GM21515 (cell line): Measurements from ENCODE around the gene CYB5R3.
"Not testable (repeated sequence)": the region's sequence is repeated elsewhere in the genome, so short reads cannot be mapped to it uniquely, and the experiment has no call there.

Source experiments
- ATAC-seq: cut with Tn5 transposase; IDR thresholded peaks from one replicate; pipeline ENCODE4 v1.9.1; 2021; ENCODE audit not compliant: unreplicated experiment

The CYB5R3 gene

DNA sequence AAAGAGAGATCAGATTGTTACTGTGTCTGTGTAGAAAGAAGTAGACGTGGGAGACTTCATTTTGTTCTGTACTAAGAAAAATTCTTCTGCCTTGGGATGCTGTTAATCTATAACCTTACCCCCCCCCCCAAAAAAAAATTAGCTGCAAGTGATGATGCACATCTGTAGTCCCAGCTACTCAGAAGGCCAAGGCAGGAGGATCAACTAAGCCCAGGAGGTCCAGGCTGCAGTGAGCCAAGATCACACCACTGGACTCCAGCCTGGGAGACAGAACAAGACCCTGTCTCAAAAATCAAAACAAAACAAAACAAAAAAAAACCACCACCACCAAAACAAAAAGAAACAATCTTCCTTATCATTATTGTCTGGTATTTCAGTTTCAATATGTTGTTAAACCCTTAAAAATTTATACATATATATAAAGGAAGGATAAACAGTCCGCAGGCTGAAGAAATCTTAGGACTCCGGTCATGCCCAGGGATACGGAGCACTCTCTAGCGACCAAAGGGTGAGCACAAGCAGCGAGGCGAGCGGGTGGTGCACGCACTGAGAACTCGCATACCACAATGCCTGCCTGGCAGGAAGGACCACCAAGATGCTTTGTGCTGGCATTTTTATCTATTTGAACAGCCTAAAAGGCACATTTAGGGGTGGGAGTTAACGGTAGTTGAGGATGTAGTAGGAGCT, 40.9 kb downstream of the CYB5R3 start:
- no peak for ATAC-seq

DNA sequence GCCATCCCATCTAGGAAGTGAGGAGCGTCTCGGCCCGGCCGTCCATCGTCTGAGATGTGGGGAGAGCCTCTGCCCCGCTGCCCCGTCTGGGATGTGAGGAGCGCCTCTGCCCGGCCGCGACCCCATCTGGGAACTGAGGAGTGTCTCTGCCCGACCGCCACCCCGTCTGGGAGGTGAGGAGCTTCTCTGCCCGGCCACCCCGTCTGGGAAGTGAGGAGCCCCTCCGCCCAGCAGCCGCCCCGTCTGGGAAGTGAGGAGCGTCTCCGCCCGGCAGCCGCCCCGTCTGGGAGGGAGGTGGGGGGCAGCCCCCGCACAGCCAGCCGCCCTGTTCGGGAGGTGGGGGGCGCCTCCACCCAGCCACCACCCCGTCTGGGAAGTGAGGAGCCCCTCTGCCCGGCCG, 41.6 kb downstream of the CYB5R3 start:
- not testable (repeated sequence) for ATAC-seq

DNA sequence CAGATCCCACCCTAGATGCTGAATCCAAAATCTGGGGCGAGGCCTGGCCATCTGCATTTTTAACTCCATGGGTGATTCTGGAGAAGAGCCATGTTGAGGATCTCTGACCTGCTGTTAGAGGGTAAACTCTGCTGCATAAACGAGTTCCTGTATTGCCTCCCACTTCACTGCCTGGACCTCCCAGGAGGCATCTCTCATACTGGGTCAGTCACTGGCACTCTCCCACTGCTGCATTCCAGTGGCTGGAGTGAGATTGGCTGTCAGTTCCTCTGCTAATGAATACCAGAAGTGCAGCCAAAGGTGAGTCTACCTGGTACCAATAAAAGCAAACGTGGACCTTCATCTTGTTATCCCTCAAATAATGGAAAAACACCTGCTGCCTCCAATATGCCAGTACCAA, 44.8 kb downstream of the CYB5R3 start:
- no peak for ATAC-seq

DNA sequence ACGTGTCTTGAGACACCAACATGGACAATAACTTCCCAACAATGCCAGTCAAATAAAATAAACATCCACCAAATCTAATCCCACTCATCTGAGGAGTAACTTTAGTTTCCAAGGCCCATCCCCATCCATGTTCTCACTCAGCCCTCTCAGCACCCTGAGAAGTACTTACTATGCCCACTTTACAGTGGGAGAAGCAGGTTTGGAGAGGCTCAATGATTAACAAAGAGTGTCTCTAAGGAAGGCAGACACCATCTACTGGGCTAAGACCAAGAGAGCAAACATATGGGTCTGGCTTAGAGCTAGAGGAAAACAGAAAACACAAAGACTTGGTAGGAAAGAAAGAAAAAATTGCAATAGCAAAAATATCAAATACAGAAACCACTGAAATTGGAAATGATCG, 45.8 kb downstream of the CYB5R3 start:
- no peak for ATAC-seq

DNA sequence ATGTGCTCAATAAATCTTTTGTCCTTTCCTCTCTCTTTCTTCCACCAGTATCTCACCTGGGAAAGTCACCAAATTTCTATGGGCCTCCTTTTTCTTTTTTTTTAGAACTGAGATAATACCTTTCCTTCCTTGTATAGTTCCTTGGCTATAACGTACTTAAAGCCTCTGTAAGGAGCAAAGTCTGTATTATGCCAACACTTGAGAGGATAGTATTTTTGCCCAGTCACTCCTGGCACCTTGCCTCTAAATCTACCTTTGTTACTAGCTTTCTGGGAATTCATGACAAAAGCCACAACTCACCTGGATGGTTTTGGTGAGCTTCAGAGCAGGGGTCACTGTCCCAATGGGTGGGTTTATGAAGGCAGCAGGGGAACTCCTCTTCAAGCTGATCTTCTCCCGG, 46.7 kb downstream of the CYB5R3 start:
- no peak for ATAC-seq

DNA sequence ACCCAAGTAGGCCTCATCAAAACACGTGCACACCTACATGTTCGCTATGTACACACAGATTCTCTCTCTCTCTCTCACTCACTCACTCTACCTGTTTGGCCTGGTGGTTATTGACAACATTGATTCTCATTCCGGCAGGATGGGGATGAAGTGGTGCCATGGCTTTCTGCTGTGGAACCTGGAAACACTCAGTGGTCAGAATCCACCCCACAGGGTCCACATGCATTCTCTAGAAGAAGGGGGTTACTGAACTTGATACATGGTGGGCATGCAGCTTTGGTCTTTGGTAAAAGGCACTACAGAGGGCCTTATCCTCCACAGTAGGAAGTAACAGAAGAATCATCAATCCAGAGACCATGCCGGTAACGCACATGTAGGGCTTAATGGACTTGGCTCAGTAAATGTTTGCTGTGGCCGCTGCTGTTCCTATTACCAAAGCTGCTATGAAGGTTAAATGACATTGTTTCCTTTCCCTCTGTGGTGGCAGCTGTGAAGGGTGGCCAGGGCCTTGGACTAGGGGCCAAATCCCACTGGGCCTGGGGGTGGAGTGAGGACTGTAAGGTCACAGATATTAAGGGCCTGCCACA, 47.2 kb downstream of the CYB5R3 start:
- no peak for ATAC-seq

DNA sequence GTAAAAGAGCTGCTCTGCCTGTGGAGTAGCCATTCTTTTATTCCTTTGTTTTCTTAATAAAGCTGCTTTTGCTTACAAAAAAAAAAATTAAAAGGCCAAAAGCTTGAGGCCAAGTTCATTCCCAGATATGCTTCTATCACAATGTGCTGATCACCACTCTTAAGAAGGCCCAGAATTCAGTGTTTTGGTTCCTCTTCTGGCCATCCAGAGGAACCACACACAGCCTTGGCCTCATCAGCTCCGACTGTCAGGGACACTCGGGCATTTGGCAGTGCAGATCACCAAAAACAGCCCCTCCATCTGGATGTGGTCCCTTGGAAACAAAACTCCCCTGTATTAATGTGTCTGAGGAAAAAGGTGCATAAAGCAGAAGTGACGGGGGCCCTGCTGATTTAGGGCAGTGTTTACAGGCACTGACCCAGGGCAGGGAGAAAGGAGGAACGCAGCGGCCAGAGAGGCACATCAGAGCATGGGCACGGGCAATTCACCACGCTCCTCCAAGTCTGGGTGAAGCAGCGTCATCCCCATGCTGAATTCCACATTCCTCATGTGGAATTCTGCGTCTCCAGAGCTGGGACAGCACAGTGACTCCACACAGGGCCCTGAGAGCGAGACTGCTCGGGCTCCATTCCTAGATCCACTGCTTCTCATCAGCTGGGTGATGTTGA, 52.2 kb downstream of the CYB5R3 start:
- ATAC-seq, result no peak

DNA sequence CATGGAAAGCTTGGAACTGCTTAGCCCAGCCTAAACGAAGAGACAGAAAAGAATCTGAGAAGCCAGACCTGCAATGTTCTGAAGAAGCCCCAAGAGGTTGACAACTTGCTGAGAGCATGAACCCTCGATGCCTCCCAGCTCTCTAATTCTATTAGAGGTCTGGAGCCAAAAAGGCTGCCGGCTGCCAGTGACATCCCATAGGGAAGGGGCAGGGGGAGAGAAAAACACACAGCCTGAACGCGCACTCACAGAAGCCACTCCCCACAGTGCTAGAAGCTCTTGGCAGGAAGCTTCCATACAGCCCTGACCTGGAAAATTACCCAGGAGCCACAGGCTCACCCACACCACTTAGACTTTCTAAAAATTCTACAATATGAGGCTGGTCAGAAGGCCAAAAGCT, 52.9 kb downstream of the CYB5R3 start:
- ATAC-seq, result no peak

DNA sequence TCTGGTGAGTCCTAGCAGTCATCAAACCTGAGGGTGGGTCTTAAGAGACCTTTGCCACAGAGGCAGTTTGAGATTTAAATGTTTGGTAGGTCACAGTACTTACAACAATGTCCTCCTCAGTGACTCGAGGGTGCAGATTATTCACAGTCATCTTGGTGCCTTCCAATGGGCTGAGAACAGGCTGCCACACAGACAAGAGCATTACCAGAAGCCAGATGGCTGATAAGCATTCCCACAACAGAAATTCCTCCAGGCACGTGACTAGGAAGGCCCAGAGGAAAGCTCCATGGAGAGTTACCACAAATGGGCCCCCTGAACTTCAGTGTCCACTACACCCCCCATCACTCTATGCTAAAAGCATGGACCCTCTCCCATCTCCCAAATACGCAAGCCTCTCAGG, 53.8 kb downstream of the CYB5R3 start:
- no peak for ATAC-seq

DNA sequence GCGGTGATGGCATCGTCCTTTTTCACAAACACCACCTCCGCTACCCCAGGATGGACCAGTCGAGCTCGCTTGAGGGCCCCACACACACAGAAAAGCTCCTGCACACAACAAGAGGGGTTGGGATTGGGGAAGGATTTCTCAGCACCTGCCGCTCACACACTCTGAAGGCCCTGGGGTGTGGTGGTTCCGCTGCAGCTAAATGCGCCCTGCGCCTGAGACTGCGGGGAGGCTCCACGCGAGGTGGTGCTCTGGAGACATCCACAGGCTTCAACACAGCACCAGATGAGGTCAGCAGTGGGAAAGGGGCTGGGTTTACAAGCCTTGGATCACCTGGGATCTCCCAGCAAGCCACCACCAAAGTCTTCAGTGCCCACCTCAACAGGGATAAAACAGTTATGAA, 57.2 kb downstream of the CYB5R3 start:
- ATAC-seq, result no peak

DNA sequence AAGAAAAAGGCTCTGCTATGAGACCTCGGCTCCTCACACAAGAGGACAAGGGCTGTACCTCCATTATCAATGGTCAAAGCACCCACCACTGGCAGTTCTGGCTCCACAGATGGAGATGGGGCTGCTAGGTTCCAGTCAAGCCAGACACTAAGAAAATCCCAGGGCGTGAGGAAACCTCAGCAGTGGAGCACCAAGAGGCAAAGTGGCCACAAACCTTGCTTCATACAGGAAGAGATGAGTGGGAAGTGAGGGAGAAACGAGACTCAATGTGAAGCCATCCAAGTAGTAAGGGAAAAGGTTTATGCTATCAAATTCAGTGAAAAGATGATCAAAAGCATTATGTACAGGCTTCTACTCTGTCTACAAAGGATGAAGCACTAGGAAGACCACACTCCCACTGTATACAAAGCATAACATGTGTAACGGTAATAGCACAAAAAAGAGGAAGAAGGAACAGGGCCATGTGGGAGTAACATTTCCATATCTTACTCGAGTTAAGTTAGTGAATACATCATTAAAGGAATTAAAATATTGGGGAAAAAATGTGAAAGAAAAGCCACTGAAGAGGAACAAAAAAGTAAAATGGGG, 61.5 kb downstream of the CYB5R3 start:
- ATAC-seq, result no peak

DNA sequence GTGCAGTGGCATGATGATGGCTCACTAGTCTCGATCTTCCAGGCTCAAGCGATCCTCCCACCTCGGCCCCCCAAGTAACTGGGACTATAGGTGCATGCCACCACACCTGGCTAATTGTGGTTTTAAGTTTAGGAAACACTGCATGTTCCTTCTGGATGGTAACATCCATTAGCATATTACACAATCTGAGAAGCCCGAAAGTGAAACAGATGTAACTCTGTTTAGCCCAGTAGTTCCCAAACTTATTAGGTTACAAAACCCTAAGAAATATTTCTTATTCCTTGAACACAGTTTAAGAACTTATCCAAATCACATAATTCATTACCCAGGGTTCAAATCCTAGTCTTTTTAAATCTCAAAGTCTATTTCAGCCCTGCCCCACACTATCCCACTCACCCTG, 62.8 kb downstream of the CYB5R3 start:
- no peak for ATAC-seq

DNA sequence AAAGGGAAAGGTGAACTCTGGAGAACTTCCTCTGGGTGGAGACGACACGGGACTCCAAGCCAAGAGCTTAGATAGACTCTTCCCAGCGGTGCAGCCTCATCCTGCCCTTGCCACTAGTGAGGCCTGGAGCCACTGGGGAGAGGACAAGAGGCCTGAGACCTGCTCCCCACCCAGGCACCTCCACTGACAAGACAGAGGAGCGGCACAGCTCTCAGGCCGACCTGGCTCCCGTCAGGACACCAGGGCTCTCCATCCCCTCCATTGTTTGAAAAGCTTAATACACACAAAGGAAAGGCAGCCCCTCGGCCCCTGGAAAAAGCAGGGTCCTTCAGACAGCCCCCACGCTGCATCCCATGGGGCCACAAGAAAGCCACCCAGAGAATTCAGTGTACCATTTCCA, 64.1 kb downstream of the CYB5R3 start:
- ATAC-seq, result no peak

DNA sequence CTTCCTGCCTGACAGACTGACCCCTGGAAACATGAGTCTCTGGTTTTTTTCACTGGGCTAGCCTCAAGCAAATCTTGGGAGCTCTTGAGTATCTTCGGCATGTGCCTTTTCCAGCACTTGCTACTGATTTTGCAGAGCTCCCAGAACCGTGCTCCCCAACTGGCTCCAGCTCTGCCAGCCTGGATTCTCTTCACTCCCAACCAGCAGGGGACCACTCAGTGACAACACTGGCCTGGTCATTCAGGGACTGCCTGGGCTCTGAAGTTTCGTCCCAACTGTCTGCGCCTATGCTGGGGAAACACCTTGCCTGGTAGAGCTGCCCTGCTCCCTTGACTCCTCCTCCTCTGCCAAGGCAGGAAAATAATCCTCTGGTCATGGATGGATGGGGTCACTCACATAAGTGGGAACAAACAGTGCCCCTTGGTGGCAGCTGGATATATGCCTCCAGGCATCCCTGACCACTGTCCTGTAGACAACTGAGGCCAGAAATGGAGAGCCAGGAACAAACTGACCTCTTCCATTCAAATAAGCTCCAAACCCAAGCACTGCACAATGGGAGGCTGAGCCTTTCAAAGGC, 64.7 kb downstream of the CYB5R3 start:
- no peak for ATAC-seq

DNA sequence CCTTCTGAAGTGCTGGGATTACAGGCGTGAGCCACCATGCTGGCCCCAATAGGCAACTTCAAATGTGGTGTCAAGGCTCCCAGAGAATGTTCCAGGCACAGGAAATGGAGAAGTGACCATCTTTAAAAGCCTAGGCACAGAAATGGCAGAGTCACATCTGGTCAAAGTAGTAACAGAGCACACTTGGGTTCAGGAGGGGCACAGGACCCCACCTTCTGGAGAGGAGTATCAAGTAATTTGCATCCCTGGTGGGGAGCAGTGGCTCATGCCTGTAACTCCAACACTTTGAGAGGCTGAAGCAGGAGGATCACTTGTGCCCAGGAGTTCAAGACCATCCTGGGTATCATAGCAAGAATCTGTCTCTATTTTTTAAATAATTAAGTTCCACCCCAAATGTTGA, 66.2 kb downstream of the CYB5R3 start:
- no peak for ATAC-seq

DNA sequence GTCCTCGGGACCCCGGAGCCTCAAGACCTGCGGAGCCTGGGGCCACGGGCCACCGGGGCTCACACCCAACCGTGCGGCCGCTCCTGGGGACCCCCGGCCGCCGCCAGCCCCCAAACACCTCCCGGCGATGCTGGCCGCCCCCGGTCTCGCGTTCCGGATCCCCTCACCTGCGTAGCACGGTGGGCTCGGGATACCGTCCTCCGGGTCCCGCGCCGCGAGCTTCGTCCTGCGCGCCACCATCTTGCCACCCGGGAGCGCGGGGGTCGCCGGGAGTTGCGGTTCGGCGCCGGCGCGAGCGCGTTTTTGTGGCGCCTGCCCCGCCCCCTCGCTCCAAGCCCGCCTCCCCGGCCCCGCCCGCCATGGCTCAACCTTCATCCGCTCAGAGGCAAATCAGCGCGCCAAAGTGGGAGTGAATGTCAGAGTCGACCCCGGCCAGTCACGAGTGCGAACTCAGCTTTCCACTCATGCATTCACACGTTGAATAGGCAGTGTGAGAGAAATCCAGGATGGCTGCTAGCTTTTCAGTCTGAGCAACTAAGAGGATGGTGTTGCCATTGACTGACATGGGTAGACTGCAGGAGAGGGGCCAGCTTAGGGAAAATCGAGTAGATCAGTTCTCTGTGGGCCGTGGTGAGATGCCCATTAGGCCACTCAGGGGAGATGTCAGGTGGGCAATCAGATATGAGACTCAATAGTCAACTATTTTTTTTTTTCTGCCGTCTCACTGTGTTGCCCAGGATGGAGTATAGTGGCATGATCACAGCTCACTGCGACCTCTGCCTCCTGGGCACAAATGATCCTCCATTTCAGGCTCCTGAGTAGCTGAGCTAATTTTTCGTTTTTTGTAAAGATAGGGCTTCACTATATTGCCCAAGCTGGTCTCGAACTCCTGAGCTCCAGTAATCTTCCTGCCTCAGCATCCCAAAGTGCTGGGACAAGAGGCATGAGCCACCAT, 67.2 kb downstream of the CYB5R3 start:
- ATAC-seq, result no peak

DNA sequence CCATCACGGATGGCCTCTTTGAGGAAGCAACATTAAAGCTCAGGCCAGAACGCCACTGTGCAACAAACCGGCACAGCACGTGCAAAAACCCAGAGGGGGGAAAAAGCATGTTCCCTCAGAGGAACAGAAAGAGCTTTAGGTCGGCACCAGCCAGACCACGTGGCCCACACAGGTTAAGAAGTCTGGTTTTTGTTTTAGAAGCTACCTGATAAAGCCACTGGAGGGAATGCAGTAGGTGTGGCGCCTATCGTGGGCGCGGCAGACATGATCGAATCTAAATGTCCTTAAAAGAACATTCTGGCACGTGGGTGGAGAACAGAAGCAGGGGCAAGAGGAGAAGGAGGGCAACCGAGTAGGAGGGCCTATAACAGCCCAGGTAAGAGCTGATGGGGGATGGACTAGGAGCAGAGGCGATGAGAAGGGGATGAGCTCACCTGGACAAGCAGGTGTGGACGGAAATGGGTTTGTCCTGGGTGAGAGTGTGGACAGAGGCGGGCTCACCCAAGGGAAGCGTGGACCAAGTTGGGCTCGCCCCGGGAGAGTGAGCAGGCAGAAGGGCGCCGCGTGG, 67.9 kb downstream of the CYB5R3 start:
- not testable (repeated sequence) for ATAC-seq

DNA sequence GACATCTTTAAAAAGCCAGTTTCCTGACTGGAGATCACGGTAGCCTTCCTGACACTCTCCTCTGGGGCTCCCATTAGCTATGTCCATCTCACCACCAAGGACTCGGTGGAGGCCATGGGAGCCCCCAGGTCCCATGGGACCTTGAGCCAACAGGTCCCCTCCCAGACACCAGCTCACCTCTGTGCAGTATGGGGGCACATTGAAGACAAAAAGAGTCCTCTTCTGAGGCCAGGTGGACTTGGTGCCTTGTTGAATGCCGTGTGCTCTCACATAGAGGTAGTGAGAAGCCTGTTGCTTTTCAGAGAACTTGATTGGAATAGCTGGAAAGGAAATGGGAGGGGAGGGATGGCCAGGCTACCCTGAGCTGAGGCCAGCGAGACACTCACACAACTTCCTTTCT, 69.2 kb downstream of the CYB5R3 start:
- not testable (repeated sequence) for ATAC-seq

DNA sequence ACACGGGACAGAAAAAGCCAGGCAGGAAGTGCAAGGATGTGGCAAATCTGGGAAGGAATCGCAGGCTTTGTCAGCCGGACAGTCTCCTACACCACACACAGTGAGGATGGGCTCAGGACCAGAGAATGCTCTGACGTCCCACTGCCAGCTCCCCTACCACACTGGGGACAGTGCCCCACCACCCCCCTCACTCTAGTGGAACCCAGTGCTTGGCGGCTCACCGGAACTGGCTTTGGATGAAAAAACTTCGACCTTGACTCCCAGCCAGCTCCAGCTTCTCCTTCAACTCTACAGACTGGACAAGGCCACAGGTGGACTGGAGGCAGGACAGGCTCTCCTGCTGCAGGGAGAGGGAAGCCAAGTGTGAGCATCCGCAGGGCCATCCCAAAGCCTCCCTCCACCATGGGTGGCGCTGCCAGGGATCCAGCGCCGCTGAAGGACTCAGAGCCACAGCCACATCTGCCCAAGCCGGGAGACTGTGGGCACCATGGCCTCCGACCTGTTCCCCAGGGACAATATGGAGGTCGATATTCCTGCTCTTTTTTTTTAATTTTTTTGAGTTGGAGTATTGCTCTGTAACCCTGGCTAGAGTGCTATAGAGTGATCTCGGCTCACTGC, 71.5 kb downstream of the CYB5R3 start:
- ATAC-seq, result no peak

DNA sequence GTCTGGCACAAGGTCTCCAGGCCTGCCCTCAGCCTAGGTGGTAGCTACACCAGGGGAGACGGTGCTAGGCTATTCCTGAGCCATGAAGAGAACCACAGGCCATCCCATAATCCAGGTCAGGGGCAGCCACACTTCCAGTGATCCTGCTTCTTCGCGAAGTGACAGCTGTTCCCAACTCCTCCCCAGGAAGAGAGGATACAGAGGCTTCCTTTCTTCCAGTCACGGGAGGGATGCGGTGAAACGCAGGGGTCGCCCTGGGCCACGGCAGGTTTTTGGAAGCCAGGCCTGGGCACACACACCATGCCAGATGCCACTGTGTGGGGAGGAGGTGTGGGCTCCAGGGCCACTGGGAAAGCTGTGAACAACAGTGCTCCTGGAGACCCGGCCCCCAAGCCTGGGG, 72.1 kb downstream of the CYB5R3 start:
- not testable (repeated sequence) for ATAC-seq
